ENCODE data around the gene ZNF557. TPM values are rescaled to one million over a fixed set of nuclear protein-coding genes. Genes with fewer than 3 reads are reported as not detected.
A peak's percentile ranks its signal among the peaks of the same experiment; 100 is the strongest.

ZNF557 gene
- total and polyA plus RNA-seq, 10 of the 15 experiments (the other 5 are each of a cell fraction or from before 2014, with no cell fraction given) = 3.9 to 12.1 (median 9.0) TPM

- TF ChIP-seq ZNF592 (IDR thresholded peaks at IDR 0.05) (no peak), FOS (IDR thresholded peaks at IDR 0.05; ENCODE audit: borderline replicate concordance, extremely low read depth, insufficient read length) (no peak), ZNF24 (IDR thresholded peaks at IDR 0.05) (no peak), ETV6 (conservative IDR thresholded peaks at IDR 0.05 in 1 of 2, IDR thresholded peaks at IDR 0.05 in 1 of 2; ENCODE audit: borderline replicate concordance in 1 of 2, low read depth in 1 of 2) (peak in 1 of 2 experiments; percentile 78; a peak in 1 of 4 replicates), POLR2AphosphoS2 (IDR thresholded peaks at IDR 0.05; ENCODE audit: low read depth, low read length) (peak; percentile 89; the same call in 1 of the 2 replicates), POLR2AphosphoS5 (IDR thresholded peaks at IDR 0.05; ENCODE audit: low read length) (peak; percentile 95), TCF7 (IDR thresholded peaks at IDR 0.05; ENCODE audit: borderline replicate concordance) (no peak), SREBF2 (IDR thresholded peaks at IDR 0.05; ENCODE audit: low read length) (no peak), TARDBP (IDR thresholded peaks at IDR 0.05; ENCODE audit: borderline replicate concordance) (no peak), ZNF384 (IDR thresholded peaks at IDR 0.05; ENCODE audit: borderline replicate concordance, low read depth, low read length) (peak; percentile 10; the same call in 1 of the 2 replicates), MEF2A (IDR thresholded peaks at IDR 0.05; ENCODE audit: insufficient read depth, low read depth, low read length) (no peak), SMARCA5 (IDR thresholded peaks at IDR 0.05) (no peak), BMI1 (IDR thresholded peaks at IDR 0.05; ENCODE audit: borderline replicate concordance) (no peak), SP1 (IDR thresholded peaks at IDR 0.05; ENCODE audit: low read depth, low read length) (peak; percentile 42), ZNF207 (IDR thresholded peaks at IDR 0.05; ENCODE audit: borderline replicate concordance) (peak; percentile 82; the same call in 1 of the 2 replicates), ZNF687 (IDR thresholded peaks at IDR 0.05) (peak; percentile 51), GABPA (IDR thresholded peaks at IDR 0.05; ENCODE audit: low read depth) (peak; percentile 93), ZNF274 (IDR thresholded peaks at IDR 0.05; ENCODE audit: insufficient read depth, insufficient read length) (no peak), ATF3 (IDR thresholded peaks at IDR 0.05; ENCODE audit: borderline replicate concordance, extremely low read depth, low read depth, low read length) (no peak)
These were observed at the start of gene ZNF557 (continued) for GRCh38 chr19:7069042-7069903.
